Stomach (tissue), 9 donors: Measurements from ENCODE around the gene THEM4. TPM values are rescaled to one million over a fixed set of nuclear protein-coding genes. Genes with fewer than 3 reads are reported as not detected.
A peak's percentile ranks its signal among the peaks of the same experiment; 100 is the strongest.
"Not testable (repeated sequence)": the region's sequence is repeated elsewhere in the genome, so short reads cannot be mapped to it uniquely, and the experiment has no call there.

ENCODE experiments used
- DNase-seq, 2 donors: peaks; one replicate each; pipeline versions ENCODE4 v3.0.0 to v3.0.0-alpha.2; 2013 to 2019
- H3K27ac ChIP-seq, 5 donors: fragments of 200-600 bp in 4 of 5; sonication (generic) in 4 of 5; one replicate each; pipeline ENCODE4 v1.5.1; 2013 to 2019; ENCODE audit warnings: mild to moderate bottlenecking in 1 of 5, moderate library complexity in 1 of 5
- H3K27me3 ChIP-seq, 3 donors: fragments of 200-600 bp; sonication (generic); one replicate each; pipeline ENCODE4 v1.5.1; 2017 to 2019; ENCODE audit warnings: mixed run types in 1 of 3
- H3K36me3 ChIP-seq, 4 donors: fragments of 200-600 bp; sonication (generic); 1 replicate in 3 of 4; 2 replicates in 1 of 4; pipeline ENCODE4 v1.5.1; 2016 to 2019
- H3K4me1 ChIP-seq, 4 donors: fragments of 200-600 bp; sonication (generic); one replicate each; pipeline ENCODE4 v1.5.1; 2016 to 2019
- H3K4me3 ChIP-seq, 4 donors: fragments of 200-600 bp; sonication (generic) in 3 of 4; one replicate each; pipeline ENCODE4 v1.5.1; 2016 to 2019; ENCODE audit warnings: mild to moderate bottlenecking in 1 of 4
- H3K9me3 ChIP-seq, 4 donors: fragments of 200-600 bp; sonication (generic); one replicate each; pipeline ENCODE4 v1.5.1; 2016 to 2019
- EP300 ChIP-seq: sonication (generic); formaldehyde crosslinking; IDR thresholded peaks from one replicate; pipeline ENCODE4 v1.6.1; 2017; ENCODE audit warnings: antibody characterized with exemption
- POLR2A ChIP-seq, 4 donors: fragments of 450-650 bp; IDR thresholded peaks; one replicate each; pipeline ENCODE4 v1.6.1; 2016; ENCODE audit warnings: antibody characterized with exemption in 4 of 4, control low read depth in 2 of 4, mild to moderate bottlenecking in 1 of 4, moderate library complexity in 1 of 4
- POLR2AphosphoS5 ChIP-seq, 3 donors: sonication (generic); formaldehyde crosslinking; IDR thresholded peaks; one replicate each; pipeline ENCODE4 v1.6.1; 2016; ENCODE audit warnings: antibody characterized with exemption in 3 of 3
- WGBS, 5 donors: extraction: QIAGEN DNeasy Blood & Tissue Kit in 3 of 5; methylation state at CpG; one replicate each; pipeline versions ENCODE4 v1.1.5 to v1.1.7; 2013 to 2018; 5-methylcytosine and 5-hydroxymethylcytosine counted together
- intact Hi-C: fragments of 100-400 bp; cut with DNase I; formaldehyde crosslinking; loops from one replicate; pipeline ENCODE4 v1.15.1; 2023; ENCODE audit warnings: low total_unique reads
- polyA plus RNA-seq, 3 donors: library from polyadenylated mRNA; stranded (reverse); fragments of 200-250 nt; gene quantifications; one replicate each; pipeline ENCODE4 v1.2.3, GENCODE V29; 2013
- total RNA-seq, 5 donors: library from RNA; depleted of rRNA; stranded (reverse); fragments of >200 nt; gene quantifications; one replicate each; pipeline versions ENCODE4 v1.1.0 to v1.2.3, GENCODE V29; 2014 to 2016
- TF ChIP-seq, protein P1 (sequence below), 7 experiments: fragments of 450-650 bp in 4 of 7; fragments of 200-600 bp in 3 of 7; sonication (generic) in 3 of 7; IDR thresholded peaks; one replicate each; pipeline ENCODE4 v1.5.1; 2016 to 2019; ENCODE audit warnings: antibody characterized with exemption in 7 of 7, control low read depth in 2 of 7, mild to moderate bottlenecking in 1 of 7
- donor health status: healthy with polysubstance abuse.
- donor health status: Bipolar disorder and iron deficiency.
- donor health status: healthy.

THEM4 gene
- total and polyA plus RNA-seq, 8 donors, result 0.89 to 48.4 (median 11.1) TPM

DNA sequence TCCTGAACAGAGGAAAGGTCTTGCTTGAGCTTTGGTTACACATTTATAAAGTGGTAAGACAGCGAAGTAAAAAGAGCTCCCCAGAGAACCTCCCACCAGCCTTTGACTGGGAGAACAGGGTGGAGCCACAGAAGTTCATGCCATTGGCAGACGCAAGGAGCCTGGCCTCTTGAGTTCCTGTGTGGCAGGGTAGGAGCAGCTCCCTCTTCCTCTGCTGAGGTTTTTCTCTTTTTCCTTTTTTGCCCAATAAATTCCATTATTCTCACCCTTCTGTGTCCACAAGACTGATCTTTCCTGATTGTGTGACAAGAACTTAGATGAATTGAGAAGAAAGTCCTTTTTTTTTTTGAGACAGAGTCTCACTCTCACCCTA lies 4.3 kb downstream of the THEM4 start:
- Histone ChIP-seq H3K4me1 (peaks cover 0 to 31% (median 22%) of the 10 kb centered on the region in 4 donors), H3K9me3 (peaks cover 0 to 32% (median 15%) of the 10 kb centered on the region in 4 donors), H3K4me3 (no peak overlapping the region), H3K27ac (peak overlapping the region in 1 of 5 donors; percentile 30), H3K27me3 (no peaks in the 10 kb centered on the region), H3K36me3 (peaks cover 0 to 17% (median 3%) of the 10 kb centered on the region in 4 donors)
- WGBS, 5 donors, result 70 to 92% (median 77%) methylated on average over 2 of the region's 2 CpGs
- no peak for DNase-seq
- TF ChIP-seq POLR2A (IDR thresholded peaks at IDR 0.05) (no peak), POLR2AphosphoS5 (IDR thresholded peaks at IDR 0.05) (no peak), EP300 (no peak)
- TF ChIP-seq, protein P1, sequence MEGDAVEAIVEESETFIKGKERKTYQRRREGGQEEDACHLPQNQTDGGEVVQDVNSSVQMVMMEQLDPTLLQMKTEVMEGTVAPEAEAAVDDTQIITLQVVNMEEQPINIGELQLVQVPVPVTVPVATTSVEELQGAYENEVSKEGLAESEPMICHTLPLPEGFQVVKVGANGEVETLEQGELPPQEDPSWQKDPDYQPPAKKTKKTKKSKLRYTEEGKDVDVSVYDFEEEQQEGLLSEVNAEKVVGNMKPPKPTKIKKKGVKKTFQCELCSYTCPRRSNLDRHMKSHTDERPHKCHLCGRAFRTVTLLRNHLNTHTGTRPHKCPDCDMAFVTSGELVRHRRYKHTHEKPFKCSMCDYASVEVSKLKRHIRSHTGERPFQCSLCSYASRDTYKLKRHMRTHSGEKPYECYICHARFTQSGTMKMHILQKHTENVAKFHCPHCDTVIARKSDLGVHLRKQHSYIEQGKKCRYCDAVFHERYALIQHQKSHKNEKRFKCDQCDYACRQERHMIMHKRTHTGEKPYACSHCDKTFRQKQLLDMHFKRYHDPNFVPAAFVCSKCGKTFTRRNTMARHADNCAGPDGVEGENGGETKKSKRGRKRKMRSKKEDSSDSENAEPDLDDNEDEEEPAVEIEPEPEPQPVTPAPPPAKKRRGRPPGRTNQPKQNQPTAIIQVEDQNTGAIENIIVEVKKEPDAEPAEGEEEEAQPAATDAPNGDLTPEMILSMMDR (IDR thresholded peaks at IDR 0.05), result no peak
- intact Hi-C loops, result no loop called here

DNA sequence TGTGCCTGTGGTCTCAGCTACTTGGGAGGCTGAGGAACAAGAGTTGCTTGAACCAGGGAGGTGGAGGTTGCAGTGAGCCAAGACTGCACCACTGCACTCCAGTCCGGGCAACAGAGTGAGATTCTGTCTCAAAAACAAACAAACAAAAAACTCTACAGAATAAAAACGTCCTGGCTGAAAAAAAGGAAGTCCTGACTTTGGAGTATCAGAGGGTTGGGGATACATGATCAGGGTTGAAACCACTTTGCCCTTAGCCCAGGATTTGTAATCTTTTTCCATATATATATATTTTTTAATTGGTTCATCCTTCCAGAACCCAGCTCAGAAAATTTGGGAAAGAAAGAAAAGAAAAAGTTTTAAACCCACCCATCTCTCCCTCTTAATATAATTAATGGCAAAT lies 6.5 kb downstream of the THEM4 start:
- Histone ChIP-seq H3K27me3 (no peaks in the 10 kb centered on the region), H3K4me1 (peaks cover 4 to 25% (median 16%) of the 10 kb centered on the region in 4 donors), H3K36me3 (peaks cover 0 to 17% (median 3%) of the 10 kb centered on the region in 4 donors), H3K9me3 (peaks cover 0 to 32% (median 17%) of the 10 kb centered on the region in 4 donors), H3K4me3 (no peak overlapping the region), H3K27ac (no peak overlapping the region)
- no peak for TF ChIP-seq EP300
- TF ChIP-seq, protein P1 (IDR thresholded peaks at IDR 0.05), result no peak
- no peak for TF ChIP-seq POLR2AphosphoS5 (IDR thresholded peaks at IDR 0.05)
- TF ChIP-seq POLR2A (IDR thresholded peaks at IDR 0.05), result no peak
- intact Hi-C loops, result no loop called here
- DNase-seq, result no peak
- WGBS, 5 donors, result 57 to 73% (median 69%) methylated on average over 2 of the region's 2 CpGs

DNA sequence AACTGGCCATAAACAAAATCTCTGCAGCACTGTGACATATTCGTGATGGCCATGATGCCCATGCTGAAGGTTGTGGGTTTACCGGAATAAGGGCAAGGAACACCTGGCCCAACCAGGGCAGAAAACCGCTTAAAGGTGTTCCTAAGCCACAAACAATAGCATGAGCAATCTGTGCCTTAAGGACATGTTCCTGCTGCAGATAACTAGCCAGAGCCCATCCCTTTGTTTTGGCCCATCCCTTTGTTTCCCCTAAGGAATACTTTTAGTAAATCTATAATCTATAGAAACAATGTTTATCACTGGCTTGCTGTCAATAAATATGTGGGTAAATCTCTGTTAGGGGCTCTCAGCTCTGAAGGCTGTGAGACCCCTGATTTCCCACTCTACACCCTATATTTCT lies 8.5 kb downstream of the THEM4 start:
- intact Hi-C loops, H3K4me3 ChIP-seq: not testable (repeated sequence)
- WGBS, 5 donors, result 90 to 100% (median 99%) methylated on average over 3 of the region's 3 CpGs

DNA sequence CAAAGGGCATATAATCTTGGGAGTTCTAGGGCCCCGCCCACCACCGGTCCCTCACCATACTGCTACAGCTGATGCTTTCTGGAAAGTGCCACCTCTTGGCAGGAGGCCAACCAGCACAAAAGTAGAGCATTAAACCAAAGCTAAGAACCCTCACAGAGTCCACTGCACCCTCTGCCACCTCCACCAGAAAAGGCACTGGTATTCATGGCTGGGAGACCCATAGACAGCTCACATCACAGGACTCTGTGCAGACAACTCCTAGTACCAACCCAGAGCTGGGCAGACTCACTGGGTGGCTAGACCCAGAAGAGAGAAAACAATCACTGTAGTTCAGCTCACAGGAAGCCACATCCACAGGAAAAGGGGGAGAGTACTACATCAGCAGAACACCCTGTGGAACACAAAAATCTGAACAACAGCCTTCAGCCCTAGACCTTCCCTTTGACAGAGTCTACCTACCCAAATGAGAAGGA lies 10.8 kb downstream of the THEM4 start:
- H3K27ac ChIP-seq, result peak overlapping the region in 1 of 5 donors; percentile 38
- peaks cover 5 to 27% (median 18%) of the 10 kb centered on the region in 4 donors for H3K36me3 ChIP-seq
- H3K4me1 ChIP-seq, result peaks cover 5 to 9% (median 7%) of the 10 kb centered on the region in 4 donors
- 47 to 70% (median 59%) methylated on average over 2 of the region's 2 CpGs for WGBS, 5 donors
- no peak overlapping the region for H3K4me3 ChIP-seq
- peak; percentile 19 to 28 for DNase-seq
- H3K9me3 ChIP-seq, result peaks cover 0 to 25% (median 14%) of the 10 kb centered on the region in 4 donors
- TF ChIP-seq EP300, result no peak
- TF ChIP-seq, protein P1 (IDR thresholded peaks at IDR 0.05), result no peak
- TF ChIP-seq POLR2A (IDR thresholded peaks at IDR 0.05), result no peak
- TF ChIP-seq POLR2AphosphoS5 (IDR thresholded peaks at IDR 0.05), result no peak
- intact Hi-C loops, result no loop called here
- H3K27me3 ChIP-seq, result no peaks in the 10 kb centered on the region

More for the DNA sequence above, 8.5 kb downstream of the THEM4 start:
- H3K27ac ChIP-seq, DNase-seq, H3K27me3 ChIP-seq, H3K36me3 ChIP-seq: not testable (repeated sequence)
- H3K9me3 ChIP-seq, result peaks cover 0 to 25% (median 14%) of the 10 kb centered on the region in 4 donors
- H3K4me1 ChIP-seq, result peaks cover 5 to 16% (median 10%) of the 10 kb centered on the region in 4 donors

DNA sequence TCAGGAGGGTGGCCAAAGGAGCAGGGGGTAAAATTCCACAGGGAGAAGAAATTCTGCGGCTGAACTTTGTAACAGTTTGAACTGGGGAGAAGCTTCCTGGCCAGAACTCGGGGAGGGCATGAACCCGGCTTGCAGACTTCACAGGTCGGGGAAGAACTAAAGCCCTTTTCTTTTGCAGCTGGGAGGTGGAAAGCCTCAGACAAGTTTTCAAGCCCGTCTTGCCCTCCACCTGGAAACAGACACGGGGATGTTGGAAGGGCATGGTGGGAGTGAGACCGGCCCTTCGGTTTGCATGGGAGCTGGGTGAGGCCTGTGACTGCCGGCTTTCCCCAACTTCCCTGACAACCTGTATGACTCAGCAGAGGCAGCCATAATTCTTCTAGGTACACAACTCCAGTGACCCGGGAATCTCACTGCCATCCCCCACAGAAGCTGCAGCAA lies 11.3 kb downstream of the THEM4 start:
- H3K27ac ChIP-seq, result peak overlapping the region in 1 of 5 donors; percentile 38
- TF ChIP-seq, protein P1 (IDR thresholded peaks at IDR 0.05), result no peak
- no peak for TF ChIP-seq POLR2AphosphoS5 (IDR thresholded peaks at IDR 0.05)
- no peak for TF ChIP-seq EP300
- TF ChIP-seq POLR2A (IDR thresholded peaks at IDR 0.05), result no peak
- H3K4me3 ChIP-seq, result no peak overlapping the region
- intact Hi-C loops, result no loop called here
- H3K4me1 ChIP-seq, result peaks cover 5 to 9% (median 7%) of the 10 kb centered on the region in 4 donors
- H3K27me3 ChIP-seq, result no peaks in the 10 kb centered on the region
- peaks cover 0 to 25% (median 14%) of the 10 kb centered on the region in 4 donors for H3K9me3 ChIP-seq
- peaks cover 5 to 31% (median 23%) of the 10 kb centered on the region in 4 donors for H3K36me3 ChIP-seq
- no peak for DNase-seq
- WGBS, 5 donors, result 71 to 93% (median 80%) methylated on average over 10 of the region's 10 CpGs
